Measurements from ENCODE around the gene PRKN. TPM values are rescaled to one million over a fixed set of nuclear protein-coding genes. Genes with fewer than 3 reads are reported as not detected.
A peak's percentile ranks its signal among the peaks of the same experiment; 100 is the strongest.

PRKN gene
- total RNA-seq, 4 donors from 2014 or later: 4.5 to 12.3 (median 9.0) TPM

DNA sequence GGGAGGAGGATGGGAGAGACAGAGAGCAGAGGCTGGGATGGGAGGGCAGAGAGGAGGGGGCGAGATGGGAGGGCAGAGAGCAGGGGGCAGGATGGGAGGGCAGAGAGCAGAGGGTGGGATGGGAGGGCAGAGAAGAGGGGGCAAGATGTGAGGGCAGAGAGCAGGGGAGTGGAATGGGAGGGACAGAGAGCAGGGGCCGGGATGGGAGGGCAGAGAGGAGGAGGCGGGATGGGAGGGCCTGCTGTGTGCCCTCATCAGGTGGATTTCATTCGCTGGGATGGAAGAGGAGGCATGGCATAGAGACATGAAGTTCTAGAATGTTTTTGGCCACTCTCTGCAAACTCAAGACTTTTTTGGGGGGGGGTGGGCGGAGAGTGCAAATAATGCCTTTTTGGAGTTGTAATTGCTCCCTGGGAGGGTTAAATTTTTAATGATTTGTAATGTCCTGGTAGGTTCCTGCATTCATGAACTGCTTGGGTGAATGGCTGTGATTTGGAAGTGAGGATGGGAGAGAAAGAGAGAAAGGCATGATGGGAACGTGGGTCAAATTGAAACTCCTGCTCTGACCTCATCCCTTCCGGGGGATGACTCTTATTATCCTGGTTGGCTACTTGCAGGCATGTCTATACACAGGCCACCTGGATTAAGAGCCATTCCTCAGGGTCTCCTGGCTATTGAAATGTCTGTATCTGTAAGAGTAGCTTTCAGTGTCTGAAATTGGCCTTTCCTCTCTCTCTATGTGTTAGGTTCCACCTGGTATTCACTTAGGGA lies 1291.3 kb downstream of the PRKN start:
- intact Hi-C loops (cut with DNase I; ENCODE audit: low total_unique reads) (no loop called here), in situ Hi-C loops (cut with MboI; ENCODE audit: low pct_ligation_motif_present in 1 of 4, low pct_unique_long_range_greater_than_20kb in 1 of 4, low sequenced_read_pairs in 3 of 4) (no loop called here)
- Histone ChIP-seq H3K36me3 (no peaks in the 10 kb centered on the region), H3K27me3 (no peaks in the 10 kb centered on the region), H3K9me3 (no peaks in the 10 kb centered on the region), H3K27ac (no peak overlapping the region), H3K4me3 (no peak overlapping the region), H3K4me1 (peaks cover 0 to 15% (median 6%) of the 10 kb centered on the region in 4 donors)
- WGBS, 2 donors (ENCODE audit: low coverage in 1 of 2): 84 to 89% methylated on average over 3 to 7 of the region's 7 CpGs
- TF ChIP-seq EP300 (IDR thresholded peaks at IDR 0.05; ENCODE audit: low read depth): no peak
- TF ChIP-seq POLR2AphosphoS5 (IDR thresholded peaks at IDR 0.05): no peak
- TF ChIP-seq POLR2A (IDR thresholded peaks at IDR 0.05): no peak
- TF ChIP-seq, protein P1, sequence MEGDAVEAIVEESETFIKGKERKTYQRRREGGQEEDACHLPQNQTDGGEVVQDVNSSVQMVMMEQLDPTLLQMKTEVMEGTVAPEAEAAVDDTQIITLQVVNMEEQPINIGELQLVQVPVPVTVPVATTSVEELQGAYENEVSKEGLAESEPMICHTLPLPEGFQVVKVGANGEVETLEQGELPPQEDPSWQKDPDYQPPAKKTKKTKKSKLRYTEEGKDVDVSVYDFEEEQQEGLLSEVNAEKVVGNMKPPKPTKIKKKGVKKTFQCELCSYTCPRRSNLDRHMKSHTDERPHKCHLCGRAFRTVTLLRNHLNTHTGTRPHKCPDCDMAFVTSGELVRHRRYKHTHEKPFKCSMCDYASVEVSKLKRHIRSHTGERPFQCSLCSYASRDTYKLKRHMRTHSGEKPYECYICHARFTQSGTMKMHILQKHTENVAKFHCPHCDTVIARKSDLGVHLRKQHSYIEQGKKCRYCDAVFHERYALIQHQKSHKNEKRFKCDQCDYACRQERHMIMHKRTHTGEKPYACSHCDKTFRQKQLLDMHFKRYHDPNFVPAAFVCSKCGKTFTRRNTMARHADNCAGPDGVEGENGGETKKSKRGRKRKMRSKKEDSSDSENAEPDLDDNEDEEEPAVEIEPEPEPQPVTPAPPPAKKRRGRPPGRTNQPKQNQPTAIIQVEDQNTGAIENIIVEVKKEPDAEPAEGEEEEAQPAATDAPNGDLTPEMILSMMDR (IDR thresholded peaks at IDR 0.05): no peak
- DNase-seq: no peak

DNA sequence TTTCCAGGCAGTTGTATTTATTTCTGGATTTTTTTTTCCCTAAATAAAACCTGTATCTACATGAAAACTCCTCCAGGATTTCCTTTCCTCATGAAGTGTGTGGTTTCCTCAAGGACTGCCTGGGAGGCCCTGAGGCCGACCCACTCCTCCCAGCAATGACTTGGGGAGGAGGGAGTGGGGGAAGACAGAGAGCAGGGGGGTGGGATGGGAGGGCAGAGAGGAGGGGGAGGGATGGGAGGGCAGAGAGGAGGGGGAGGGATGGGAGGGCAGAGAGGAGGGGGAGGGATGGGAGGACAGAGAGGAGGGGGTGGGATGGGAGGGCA lies 1291.9 kb downstream of the PRKN start:
- Histone ChIP-seq H3K4me1 (peaks cover 0 to 15% (median 6%) of the 10 kb centered on the region in 4 donors), H3K27me3 (no peaks in the 10 kb centered on the region), H3K4me3 (no peak overlapping the region), H3K36me3 (no peaks in the 10 kb centered on the region), H3K27ac (peak overlapping the region in 1 of 4 donors; percentile 32), H3K9me3 (no peaks in the 10 kb centered on the region)
- WGBS, 2 donors (ENCODE audit: low coverage in 1 of 2): 57% methylated on average over 1 of the region's 1 CpG; no CpG with 5 or more reads in 1 of the 2 donors
- no peak for TF ChIP-seq EP300 (IDR thresholded peaks at IDR 0.05; ENCODE audit: low read depth)
- TF ChIP-seq POLR2AphosphoS5 (IDR thresholded peaks at IDR 0.05): no peak
- TF ChIP-seq, protein P1 (IDR thresholded peaks at IDR 0.05): no peak
- no peak for TF ChIP-seq POLR2A (IDR thresholded peaks at IDR 0.05)
- no peak for DNase-seq
- in situ Hi-C loops (cut with MboI; ENCODE audit: low pct_ligation_motif_present in 1 of 4, low pct_unique_long_range_greater_than_20kb in 1 of 4, low sequenced_read_pairs in 3 of 4) (no loop called here), intact Hi-C loops (cut with DNase I; ENCODE audit: low total_unique reads) (no loop called here)

DNA sequence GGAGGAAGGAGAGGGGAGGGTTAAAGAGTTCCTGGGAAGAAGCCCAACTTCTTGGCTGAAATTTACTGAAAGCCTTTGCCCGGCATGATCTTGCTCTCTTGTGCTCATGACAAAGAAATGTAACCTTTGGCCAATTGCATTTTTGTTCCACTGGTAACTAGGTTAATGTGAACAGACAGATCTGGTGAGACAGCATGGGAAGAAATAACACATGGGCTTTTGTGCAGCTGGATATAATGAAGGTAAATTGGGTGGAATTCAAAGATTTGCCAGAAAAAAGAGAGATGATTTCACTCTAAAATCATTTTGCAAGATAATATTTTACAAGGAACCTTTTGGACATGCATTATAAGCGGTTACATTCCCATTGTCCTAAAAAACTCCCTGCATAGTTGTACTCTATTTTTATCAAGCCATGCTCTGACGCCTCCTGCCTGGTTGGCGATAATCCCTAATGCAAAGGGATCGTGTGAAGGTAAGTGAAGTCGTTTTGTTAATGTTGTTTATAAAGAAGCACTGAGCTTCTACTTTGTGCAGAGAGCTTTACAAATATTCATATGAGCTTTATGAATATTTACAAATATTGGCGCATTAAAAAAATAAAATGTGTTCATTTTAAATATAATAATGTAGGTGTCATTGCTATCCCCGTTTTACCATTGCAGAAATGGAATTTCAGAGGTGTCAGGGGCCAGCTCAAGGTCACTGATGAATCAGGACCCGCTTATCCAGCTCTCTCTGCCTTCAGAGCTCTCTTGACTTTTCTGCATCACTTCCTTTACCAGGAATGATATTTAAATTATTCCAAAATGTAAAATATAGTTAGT lies 1292.4 kb downstream of the PRKN start:
- TF ChIP-seq POLR2AphosphoS5 (IDR thresholded peaks at IDR 0.05) (peak in 2 of 3 donors; percentile 15 to 21), EP300 (IDR thresholded peaks at IDR 0.05; ENCODE audit: low read depth) (no peak)
- H3K4me1 ChIP-seq: peaks cover 0 to 15% (median 6%) of the 10 kb centered on the region in 4 donors
- no peak for DNase-seq
- H3K9me3 ChIP-seq: no peaks in the 10 kb centered on the region
- H3K27me3 ChIP-seq: no peaks in the 10 kb centered on the region
- in situ Hi-C loops (cut with MboI; ENCODE audit: low pct_ligation_motif_present in 1 of 4, low pct_unique_long_range_greater_than_20kb in 1 of 4, low sequenced_read_pairs in 3 of 4): no loop called here
- intact Hi-C loops (cut with DNase I; ENCODE audit: low total_unique reads): no loop called here
- no peaks in the 10 kb centered on the region for H3K36me3 ChIP-seq
- 35 to 48% methylated on average over 9 of the region's 9 CpGs for WGBS, 2 donors (ENCODE audit: low coverage in 1 of 2)
- peak overlapping the region in 3 of 4 donors; percentile 11 to 51 (median 19) for H3K27ac ChIP-seq
- no peak overlapping the region for H3K4me3 ChIP-seq

DNA sequence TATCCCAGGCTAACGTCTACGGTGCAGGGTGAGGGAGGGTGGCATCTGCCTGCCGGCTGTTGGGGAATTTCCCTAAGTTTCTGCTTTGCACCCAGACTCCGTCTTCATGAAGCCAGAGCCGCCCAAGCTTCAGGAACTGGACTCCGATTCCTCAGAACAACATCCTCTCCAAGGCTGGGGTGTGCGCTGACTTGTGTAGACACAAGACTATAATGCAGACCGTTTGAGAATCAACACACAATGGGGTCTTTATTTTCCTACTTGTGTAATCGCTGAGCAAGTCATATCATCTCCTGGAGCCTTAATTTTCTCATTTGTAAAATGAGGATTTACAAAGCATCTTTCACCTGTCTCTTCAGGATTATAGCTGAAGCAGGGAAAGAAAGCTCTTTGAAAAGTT lies 1293.2 kb downstream of the PRKN start:
- intact Hi-C loops (cut with DNase I; ENCODE audit: low total_unique reads) (no loop called here), in situ Hi-C loops (cut with MboI; ENCODE audit: low pct_ligation_motif_present in 1 of 4, low pct_unique_long_range_greater_than_20kb in 1 of 4, low sequenced_read_pairs in 3 of 4) (no loop called here)
- no peaks in the 10 kb centered on the region for H3K9me3 ChIP-seq
- H3K4me3 ChIP-seq: no peak overlapping the region
- H3K27ac ChIP-seq: peak overlapping the region in 3 of 4 donors; percentile 19 to 51 (median 21)
- whole genome bisulfite sequencing, 2 donors (ENCODE audit: low coverage in 1 of 2): 27 to 30% methylated on average over 2 to 9 of the region's 9 CpGs
- no peaks in the 10 kb centered on the region for H3K27me3 ChIP-seq
- peaks cover 0 to 15% (median 6%) of the 10 kb centered on the region in 4 donors for H3K4me1 ChIP-seq
- H3K36me3 ChIP-seq: no peaks in the 10 kb centered on the region
- DNase-seq: no peak
- TF ChIP-seq EP300 (IDR thresholded peaks at IDR 0.05; ENCODE audit: low read depth): no peak
- no peak for TF ChIP-seq POLR2AphosphoS5 (IDR thresholded peaks at IDR 0.05)
- TF ChIP-seq, protein P1 (IDR thresholded peaks at IDR 0.05): no peak
- no peak for TF ChIP-seq POLR2A (IDR thresholded peaks at IDR 0.05)
